Activated naive CD4-positive, alpha-beta T cell treated with Interleukin-2 at 50 U/mL for 16 hours (primary cell): ENCODE results near the gene SMIM44.

Source experiments
- DNase-seq: peaks from one replicate; pipeline ENCODE4 v3.0.0-alpha.2; 2020

SMIM44 gene

DNA sequence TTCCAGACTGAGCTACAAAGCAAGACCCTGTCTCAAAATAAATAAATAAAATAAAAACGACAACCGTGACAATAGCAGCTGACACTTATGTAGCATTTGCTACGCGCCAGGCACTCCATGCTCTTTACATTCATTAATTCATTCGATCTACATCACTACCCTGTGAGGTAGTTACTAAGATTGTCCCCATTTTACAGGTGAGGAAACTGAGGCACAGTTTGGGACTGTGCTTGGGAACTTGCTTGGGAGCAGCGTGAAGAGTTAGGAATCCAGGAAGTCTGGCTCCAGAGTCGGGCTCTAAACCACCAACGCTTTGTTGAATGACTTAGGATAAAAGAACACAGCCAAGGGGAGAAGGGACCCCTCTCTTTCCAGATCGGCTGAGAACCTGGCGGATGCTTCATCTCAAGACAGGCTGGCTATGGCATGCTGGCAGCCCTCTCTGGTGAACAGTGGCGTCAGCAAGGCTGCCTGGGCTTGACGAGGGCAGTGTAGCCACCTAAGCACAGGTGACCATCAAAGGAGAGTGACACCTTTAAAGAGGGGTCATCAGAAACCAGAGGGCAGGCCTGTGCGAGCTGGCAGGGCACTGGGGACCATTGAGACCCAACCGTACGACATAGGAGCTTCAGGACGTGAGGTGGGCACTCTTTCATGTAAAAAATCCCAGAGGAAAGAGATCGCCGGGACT, 16.6 kb upstream of the SMIM44 start:
- DNase-seq = no peak

DNA sequence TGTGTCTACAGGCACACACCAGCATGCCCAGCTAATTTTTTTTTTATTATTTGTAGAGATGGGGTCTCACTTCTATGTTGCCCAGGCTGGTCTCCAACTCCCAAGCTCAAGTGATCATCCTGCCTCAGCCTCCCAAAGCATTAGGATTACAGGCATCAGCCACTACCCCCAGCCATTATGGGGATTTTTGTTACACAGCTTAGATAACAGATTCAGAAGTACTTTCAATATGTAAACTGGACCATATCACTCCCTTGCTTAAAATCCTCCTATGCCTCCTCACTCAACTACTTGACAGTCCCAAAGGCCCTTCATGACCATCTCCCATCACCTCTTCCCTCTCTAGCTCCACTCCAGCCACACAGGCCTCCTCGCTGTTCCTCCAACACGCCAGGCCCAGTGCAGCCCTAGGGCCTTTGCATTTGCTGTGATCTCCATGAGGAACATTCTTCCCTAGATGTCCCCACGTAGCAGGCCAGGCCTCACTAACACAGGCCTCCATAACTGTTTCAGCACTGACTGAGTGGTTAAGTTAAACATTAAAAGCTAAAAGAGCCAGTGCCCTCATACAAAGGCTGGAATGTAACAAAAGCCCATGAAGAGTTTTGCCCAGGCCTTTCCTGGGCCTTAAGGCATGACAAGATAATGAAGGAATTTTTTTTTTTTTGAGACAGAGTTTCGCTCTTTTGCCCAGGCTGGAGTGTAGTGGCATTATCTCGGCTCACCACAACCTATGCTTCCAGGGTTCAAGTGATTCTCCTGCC, 14.7 kb upstream of the SMIM44 start:
- no peak for DNase-seq

DNA sequence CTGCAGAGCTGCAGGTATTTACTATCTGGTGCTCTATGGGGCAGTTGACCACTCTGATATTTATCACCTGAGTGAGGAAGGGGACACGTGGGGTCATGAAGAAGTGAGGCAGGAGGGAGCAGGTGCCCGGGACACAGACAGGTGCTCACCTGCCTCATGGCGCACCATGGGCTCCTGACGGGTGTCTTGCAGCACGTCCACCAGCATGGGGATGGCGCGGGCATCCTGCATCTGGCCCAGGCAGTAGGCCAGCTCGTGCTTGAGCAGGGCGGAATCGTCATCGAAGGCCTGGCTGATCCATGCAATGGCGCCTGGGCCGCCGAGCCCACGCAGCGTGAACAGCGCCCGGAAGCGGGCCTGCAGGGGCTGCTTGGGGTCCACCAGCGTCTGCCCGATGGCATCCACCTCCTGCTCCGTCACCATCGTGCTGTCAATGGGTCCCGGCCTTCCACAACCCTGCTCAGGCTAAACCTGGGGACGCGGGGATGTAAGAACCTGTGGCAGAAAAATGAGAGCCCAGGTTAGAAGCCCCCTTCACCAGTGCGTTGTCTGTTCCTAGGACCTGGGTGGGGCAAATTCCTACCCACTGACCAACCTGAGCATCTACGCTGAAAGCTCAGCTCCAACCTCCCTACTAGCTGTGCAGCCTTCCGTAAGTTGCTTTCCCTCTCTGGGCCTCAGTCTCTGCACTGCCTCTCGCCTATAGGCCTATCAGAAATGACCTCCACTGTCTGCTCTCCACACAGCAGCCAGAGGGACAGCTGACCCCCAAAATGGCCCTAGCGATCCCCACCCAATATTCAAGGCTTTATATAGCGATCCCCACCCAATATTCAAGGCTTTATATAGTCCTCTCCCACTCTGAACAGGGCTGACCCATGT, 13.4 kb upstream of the SMIM44 start:
- no peak for DNase-seq

DNA sequence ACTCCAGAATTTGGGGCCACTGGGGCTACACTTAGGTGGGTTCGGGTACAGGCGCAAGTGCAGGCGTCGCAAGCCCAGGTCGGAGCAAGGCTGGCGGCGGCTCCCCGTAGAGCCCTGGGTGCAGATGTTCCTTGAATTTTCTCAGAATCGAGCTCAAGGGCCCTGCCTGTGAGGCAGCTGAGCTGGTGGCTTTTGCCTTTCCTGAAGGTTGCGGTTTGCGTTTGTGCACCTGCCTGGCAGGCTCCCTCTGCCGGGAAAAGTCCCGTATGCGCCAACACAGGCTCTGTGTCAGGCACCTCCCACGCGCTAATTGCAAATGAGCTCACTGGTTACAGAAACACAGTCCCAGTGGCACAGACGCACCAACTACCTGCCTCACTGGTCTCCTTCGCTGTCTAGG, 11.3 kb upstream of the SMIM44 start:
- peak; percentile 62 for DNase-seq

DNA sequence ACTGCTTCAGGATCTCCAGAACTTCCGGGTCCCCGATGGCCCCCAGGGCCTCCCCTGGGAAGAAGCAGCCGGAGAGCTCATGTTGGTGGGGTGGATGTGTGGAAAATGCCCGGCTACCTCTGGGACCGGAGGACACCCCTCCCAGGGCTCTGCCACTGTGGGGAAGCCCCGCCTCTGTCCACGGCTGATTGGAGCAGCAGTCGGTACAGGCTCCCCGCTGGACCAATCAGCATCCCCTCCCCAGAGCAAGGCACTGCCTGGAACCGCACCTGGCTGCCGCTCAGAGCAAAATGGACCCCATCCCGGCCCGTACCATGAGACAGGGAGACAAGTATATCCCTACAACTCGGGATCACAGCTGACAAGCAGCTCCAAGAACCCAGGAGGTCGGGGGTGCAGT, 10.8 kb upstream of the SMIM44 start:
- peak; percentile 28 for DNase-seq

DNA sequence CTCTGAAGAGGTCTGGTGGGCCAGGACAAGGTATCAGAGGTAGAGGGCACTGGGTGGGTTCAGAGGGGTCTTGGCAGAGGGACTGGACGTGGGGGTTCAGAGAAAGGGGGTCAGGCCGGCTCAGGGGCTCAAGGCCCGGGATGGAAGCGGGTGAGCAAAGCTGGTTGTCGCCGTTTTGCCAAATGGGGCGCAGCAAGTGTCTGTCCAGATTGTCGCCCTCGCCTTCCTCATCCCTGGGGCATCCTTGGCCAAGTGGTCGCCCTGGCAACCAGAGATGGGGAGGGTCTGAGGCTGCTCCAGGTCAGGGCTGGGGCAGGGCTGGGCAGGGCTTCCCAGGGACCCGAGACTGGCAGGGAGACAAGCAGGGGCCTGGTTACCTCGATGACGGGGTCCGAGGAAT, 10.4 kb upstream of the SMIM44 start:
- DNase-seq = no peak

DNA sequence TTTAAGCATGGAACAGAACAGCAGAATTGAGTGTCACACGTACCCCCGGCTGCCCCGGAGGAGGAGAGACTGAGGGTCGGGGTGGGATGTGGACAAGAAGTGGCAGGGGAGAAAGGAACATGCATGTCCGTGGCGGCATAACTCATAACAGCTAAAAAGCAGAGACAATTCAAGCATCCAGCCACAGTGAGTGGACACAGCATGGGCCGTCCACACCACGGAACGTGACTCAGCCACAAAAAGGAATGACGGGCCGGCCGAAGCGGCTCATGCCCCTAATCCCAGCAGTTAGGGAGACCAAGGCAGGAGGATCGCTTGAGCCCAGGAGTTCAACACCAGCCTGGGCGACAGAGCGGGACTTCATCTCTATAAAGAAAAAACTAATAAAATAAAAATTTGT, 9.7 kb upstream of the SMIM44 start:
- DNase-seq = no peak

DNA sequence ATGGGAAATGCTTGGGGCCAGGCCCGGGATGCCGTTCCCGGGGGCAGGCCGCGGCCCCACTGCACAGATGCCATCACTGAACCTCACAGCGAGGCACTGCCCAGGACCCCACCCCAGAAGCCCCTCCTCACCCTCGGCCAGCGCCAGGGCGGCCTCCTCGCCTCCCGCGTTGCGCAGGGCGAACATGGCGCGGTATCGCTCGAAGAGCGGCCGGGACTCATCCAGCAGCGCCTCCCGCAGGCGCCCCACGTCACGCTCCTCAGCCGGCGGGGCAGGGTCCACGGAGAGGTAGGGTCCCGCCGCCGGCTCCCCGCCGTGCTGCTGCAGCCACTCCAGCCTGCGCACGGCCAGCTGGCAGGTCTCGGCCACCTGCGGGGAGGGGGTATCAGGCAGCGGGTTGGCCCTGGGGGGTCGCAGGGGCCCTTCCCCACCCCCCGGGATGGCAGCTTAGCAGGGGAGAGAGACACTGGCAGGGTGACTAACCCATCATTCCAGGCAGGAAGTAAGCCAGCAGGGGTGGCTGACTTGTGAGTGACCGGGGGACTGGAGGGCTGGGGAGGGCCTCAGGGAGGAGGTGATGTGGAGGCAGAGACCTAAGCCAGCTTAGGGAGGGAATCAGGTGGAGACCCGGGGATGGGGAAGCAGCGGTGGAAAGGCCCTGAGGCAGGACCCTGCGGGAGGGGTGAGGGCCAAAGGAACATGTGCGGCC, 9.0 kb upstream of the SMIM44 start:
- no peak for DNase-seq

DNA sequence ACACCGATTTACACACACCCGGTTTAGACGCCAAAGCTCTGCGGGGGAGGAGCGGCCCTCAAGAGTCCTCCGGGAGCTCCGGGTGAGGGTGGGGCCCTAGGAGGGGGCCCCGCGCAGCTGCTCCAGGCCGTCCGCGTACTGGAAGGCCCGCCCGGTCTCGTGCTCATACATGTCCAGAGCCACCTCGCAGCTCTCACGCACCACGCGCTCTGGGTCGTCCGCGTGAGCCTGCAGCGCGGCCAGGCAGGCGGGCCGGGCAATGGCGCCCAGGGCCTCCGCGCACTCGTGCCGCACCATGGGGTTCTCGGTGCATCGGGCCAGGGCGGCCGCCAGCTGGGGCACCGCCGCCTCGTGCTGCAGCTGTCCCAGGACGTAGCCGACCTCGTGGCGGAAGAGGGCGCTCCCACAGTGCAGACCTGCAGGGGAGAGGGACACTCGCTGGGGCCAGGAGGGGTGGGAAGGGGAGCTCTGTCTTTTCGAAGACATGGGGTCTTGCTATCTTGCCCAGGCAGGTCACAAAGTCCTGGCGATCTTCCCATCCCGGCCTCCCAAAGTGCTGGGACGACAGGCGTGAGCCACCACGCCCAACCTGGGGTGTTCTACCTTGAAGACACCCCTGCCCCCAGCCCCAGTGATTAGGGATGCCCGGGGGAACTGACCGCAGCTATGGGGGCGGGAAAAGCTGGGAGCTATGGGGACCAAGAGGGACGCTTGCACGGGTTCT, 8.3 kb upstream of the SMIM44 start:
- no peak for DNase-seq

DNA sequence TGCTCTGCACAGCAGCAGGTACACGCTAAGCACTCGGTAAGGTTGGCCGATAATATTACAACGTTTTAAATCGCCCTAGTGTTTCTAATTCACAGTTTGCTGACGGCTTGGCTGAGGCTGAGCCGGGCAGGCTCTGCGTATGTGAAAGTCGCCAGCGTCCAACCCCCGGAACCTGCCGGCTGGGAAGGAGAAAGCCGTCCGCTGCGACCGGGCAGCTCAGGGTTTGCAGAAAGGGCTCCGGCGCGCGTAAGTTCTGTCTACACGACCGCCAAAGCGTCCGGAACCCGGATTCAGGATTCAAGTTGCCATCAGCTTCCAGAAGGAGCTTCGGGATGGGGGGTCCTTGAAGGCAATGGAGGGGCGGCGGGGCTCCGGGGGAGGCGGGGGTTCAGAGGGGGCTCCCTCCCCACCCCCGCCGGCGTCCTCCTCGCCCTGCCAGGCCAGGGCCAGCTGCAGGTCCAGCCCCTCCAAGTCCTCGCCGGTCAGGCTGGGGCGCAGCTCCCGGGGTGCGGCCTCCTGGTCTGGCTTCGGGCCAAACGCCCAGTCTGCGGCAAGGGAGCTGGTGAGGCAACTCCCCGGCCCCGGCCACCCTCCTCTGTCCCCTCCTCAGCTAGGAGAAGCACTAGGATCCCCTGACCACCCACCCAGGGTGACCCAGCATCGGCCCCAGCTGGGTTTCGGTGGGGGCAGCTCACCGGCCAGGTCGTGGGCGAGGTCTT, 575 bp downstream of the SMIM44 start:
- no peak for DNase-seq

DNA sequence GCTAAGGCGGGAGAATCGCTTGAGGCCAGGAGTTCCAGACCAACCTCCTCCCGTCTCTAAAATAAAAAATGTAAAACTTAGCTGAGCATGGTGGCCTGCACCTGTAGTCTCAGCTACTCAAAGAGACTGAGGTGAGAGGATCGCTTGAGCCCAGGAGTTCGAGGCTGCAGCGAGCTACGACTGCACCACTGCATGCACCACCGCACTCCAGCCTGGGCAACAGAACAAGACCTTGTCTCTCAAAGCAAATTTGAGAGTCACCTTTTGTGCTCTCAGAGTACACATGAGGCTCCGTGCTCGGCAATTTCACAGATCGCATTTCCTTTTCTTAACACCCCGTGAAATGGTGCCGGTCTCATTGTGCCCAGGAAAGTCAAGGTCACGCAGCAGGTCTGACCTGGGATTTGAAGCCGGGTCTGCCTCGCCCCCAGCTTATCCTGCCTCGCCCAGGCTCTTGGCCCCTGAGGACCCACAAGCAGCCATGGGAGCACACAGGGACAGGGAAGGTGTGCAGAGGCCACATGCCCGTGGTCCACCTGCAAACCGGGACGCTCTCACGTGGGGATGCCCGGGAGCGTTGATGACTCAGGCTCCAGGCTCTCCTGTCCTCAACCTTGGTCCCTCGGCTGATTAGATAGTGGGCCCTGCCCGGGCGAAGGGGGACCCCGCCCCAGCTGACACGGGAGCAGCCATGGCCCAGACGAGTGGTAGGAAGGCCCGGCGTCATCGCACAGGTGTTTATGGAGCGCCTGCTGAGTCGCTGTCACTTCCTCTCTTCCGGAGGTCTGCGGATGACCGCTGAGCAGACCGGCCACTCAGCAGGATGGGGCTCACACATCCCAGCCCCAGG, 1.8 kb downstream of the SMIM44 start:
- no peak for DNase-seq

DNA sequence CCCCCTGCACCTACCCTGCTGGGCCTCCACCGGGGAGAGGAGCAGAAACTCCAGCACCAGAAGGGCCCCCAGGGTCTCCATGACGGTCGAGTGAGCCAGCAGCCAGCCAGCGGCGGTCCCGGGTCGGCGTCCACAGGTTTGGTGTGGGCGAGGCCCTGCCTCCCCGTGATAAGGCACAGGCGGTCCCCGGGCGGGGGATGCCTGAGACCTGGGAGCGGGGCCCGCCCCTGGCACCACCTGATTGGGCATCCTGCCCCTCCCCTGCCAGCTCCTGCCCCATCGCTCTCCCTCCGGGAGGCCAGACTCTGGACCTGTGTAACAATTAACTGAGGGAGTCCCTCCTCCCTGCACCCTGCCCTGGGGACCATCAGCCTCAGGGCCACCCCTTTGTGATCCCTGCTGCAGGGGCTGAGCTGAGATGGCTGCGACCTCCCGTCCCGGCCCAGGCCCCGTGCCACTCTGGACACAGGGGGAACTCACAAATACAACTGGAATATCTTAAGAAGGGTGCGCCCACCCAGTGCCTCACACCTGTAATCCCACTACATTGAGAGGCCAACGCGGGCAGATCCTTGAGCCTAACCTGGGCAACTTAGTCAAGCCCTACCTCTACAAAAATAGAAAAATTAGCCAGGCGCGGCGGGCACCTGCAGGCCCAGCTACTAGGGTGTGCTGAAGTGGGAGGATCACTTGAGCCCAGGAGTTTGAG, 2.7 kb downstream of the SMIM44 start, which contains the start of gene SMIM24:
TSS of gene SMIM24 (minus strand) at position 143 of the 709 bp plus-strand sequence. CDS start at position 81, 62 bp downstream.
- no peak for DNase-seq

DNA sequence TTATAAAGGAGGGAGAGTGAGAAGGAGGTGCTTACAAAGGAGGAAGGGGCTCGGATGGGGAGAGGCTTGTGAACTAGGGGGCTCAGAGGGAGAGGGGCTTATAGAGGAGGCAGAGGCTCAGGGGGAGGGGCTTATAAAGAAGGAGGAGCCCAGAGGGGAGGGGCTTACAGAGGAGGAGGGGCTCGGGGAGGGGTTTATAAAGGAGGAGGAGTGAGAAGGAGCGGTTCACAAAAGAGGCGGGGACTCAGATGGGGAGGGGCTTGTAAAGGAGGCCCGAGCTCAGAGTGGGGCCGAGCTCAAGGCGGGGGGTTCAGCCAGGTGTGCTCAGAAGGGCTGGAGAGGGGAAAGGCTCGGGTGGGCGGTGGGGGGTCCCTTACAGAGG, 3.4 kb downstream of the SMIM44 start:
- no peak for DNase-seq

DNA sequence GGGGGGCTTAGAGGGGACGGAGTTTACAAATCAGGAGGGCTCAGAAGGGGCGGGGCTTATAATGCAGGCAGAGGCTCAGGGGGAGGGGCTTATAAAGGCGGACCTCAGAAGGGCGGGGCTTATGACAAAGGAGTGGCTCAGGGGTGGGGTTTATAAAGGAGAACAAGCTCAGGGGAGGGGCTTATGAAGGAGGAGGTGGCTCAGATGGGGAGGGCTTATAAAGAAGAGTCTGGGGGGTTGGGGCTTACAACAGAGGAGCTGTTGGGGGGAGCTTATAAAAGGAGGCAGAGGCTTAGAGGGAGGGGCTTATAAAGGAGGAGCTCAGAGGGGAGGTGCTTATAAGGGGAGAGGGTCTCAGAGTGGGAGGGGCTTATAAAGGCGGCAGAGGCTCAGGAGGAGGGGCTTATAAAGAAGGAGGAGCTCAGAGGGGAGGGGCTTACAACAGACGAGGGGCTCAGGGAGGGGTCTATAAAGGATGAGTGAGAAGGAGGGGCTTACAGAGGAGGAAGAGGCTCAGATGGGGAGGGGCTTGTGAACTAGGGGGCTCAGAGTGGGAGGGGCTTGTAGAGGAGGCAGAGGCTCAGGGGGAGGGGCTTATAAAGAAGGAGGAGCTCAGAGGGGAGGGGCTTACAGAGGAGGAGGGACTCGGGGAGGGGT, 3.9 kb downstream of the SMIM44 start:
- peak; percentile 37 for DNase-seq

DNA sequence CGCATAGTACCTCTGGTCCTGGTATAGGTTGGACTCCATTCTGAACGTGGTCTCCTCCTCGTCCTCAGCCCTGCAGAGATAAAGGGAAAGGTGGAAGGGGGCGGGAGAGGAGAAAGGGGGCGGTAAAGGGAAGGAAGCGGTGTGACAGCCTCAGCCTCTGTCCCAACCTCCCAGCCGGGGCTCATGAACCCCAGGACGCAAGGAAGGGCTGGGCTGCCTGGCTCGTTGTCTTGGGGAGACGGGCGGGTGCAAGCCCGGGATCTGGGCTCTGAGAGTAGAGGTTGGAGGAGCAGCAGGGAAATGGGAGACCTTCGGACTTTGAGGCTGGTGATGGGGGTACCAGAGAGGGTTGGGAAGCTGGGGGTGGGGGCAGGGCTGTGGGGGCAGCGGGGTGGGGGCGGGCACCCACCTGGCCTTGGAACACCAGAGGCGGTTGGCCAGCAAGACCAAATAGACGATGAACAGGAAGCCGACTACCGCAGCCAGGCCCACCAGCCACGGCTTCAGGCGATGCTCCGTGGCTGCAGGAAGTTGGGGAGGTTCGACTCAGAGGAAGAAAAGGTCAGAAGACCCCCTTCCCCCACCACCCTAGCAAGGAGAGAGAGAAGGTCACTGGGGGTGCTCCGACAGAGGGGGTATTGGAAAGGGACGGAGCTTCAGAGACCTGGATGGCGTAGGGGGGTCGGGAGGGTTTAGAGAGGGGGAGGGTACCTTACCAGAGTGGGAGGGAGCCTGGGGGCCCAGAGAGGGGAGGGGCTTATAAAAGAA, 4.6 kb downstream of the SMIM44 start:
- DNase-seq = no peak

DNA sequence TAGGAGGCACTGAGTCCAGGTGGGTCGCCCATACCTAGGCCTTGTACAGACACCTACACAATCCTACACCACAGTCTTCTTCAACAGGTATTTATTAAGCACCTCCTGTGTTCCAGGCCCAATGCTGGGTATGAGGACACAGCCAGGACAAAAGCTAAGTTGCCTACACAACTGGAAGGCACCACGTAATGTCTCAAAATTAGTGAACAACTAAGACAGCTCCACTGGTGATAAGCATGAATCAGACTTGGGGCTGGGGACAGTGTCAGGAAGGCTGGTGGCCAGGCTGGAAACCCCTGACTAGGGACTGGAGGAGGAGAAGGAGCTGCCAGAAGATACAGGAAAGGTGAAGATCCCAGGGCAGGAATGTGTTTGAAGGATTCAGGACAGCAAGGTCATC, 5.3 kb downstream of the SMIM44 start:
- no peak for DNase-seq

DNA sequence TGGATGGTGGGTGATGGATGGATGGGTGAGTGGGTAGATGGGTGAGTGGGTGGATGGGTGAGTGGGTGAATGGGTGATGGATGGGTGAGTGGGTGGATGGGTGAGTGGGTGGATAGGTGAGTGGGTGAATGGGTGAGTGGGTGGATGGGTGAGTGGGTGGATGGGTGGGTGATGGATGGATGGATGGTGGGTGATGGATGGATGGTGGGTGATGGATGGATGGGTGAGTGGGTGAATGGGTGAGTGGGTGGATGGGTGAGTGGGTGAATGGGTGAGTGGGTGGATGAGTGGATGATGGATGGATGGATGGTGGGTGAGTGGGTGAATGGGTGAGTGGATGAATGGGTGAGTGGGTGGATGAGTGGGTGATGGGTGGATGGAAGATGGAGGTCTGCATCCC, 5.7 kb downstream of the SMIM44 start:
- no peak for DNase-seq

DNA sequence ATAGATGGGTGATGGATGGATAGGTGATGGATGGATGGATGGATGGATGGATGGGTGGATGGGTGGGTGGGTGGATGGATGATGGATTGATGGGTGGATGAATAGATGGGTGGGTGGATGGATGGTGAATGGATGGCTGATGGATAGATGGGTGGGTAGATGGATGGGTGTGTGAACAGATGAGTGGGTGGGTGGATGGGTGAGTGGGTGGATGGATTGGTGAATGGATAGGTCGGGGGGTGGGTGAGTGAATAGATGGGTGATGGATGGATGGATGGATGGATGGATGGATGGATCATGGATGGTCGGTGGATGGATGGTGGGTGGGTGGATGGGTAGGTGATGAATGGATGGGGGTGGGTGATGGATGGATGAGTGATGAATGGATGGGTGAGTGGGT, 6.4 kb downstream of the SMIM44 start:
- DNase-seq = no peak

DNA sequence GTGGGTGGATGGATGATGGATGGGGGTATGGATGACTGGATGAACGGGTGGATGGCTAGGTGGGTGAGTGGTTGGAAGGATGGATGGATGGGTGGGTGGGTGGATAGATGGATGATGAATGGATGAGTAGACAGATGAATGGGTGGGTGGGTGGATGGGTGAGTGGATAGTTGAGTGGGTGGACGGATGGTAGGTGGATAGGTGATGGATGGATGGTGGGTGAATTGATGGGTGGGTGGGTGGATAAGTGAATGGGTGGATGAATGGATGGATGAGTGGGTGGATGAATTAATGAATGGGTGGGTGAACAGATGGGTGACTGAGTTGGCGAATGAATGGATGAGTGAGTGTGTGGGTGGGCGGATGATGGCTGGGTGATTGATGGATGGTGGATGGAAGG, 7.8 kb downstream of the SMIM44 start:
- DNase-seq = no peak
